H9 (cell line): ENCODE data around the gene NEURL1. TPM values are rescaled to one million over a fixed set of nuclear protein-coding genes. Genes with fewer than 3 reads are reported as not detected.

Source experiments
- DNase-seq: peaks from one replicate; pipeline ENCODE4 v3.0.0-alpha.2; 2017
- H2AFZ ChIP-seq: one replicate; pipeline ENCODE4 v1.6.1; 2013; ENCODE audit warnings: mild to moderate bottlenecking, low read length, control low read depth, moderate library complexity
- H2AK5ac ChIP-seq: 2 replicates; pipeline ENCODE4 v1.6.1; 2013; ENCODE audit warnings: low read length, control low read depth, mixed read lengths; ENCODE audit not compliant: insufficient read length
- H2BK120ac ChIP-seq: one replicate; pipeline ENCODE4 v1.6.1; 2013; ENCODE audit warnings: low read depth, mild to moderate bottlenecking, low read length, control low read depth, inconsistent platforms; ENCODE audit not compliant: poor library complexity, severe bottlenecking
- H2BK12ac ChIP-seq: 2 replicates; pipeline ENCODE4 v1.6.1; 2013; ENCODE audit warnings: low read length, control low read depth, mixed read lengths, low read depth; ENCODE audit not compliant: insufficient read length
- H2BK15ac ChIP-seq: 2 replicates; pipeline ENCODE4 v1.6.1; 2013; ENCODE audit warnings: low read depth, low read length, control low read depth
- H2BK20ac ChIP-seq: one replicate; pipeline ENCODE4 v1.6.1; 2013; ENCODE audit warnings: low read depth, mild to moderate bottlenecking, low read length, control low read depth, inconsistent platforms; ENCODE audit not compliant: poor library complexity, severe bottlenecking
- H2BK5ac ChIP-seq: 2 replicates; pipeline ENCODE4 v1.6.1; 2013; ENCODE audit warnings: low read length, control low read depth, mixed read lengths; ENCODE audit not compliant: insufficient read length
- H3K14ac ChIP-seq: 2 replicates; pipeline ENCODE4 v1.6.1; 2013; ENCODE audit warnings: low read length, control low read depth; ENCODE audit not compliant: insufficient read depth
- H3K18ac ChIP-seq: 2 replicates; pipeline ENCODE4 v1.6.1; 2013; ENCODE audit warnings: low read depth, mild to moderate bottlenecking, mixed read lengths, low read length, control low read depth; ENCODE audit not compliant: insufficient read length
- H3K23ac ChIP-seq: 2 replicates; pipeline ENCODE4 v1.6.1; 2013; ENCODE audit warnings: low read length, control low read depth, mixed read lengths, low read depth; ENCODE audit not compliant: insufficient read length
- H3K23me2 ChIP-seq: 2 replicates; pipeline ENCODE4 v1.6.1; 2013; ENCODE audit warnings: low read depth, mild to moderate bottlenecking, mixed read lengths, low read length, control low read depth; ENCODE audit not compliant: insufficient read length, poor library complexity, severe bottlenecking
- H3K27ac ChIP-seq: 2 replicates; pipeline ENCODE4 v1.5.1; 2013; ENCODE audit warnings: low read length, control low read depth, mixed read lengths, low read depth; ENCODE audit not compliant: insufficient read length
- H3K27me3 ChIP-seq: 2 replicates; pipeline ENCODE4 v1.6.1; 2013; ENCODE audit warnings: low read length, control low read depth, inconsistent platforms; ENCODE audit not compliant: insufficient read depth
- H3K4ac ChIP-seq: 2 replicates; pipeline ENCODE4 v1.6.1; 2013; ENCODE audit warnings: low read depth, mild to moderate bottlenecking, control low read depth, inconsistent platforms, low read length, moderate library complexity
- H3K4me1 ChIP-seq: 2 replicates; pipeline ENCODE4 v1.6.1; 2013; ENCODE audit warnings: low read length, control low read depth, inconsistent platforms; ENCODE audit not compliant: insufficient read depth
- H3K4me2 ChIP-seq: 2 replicates; pipeline ENCODE4 v1.6.1; 2013; ENCODE audit warnings: low read length, control low read depth, mixed read lengths; ENCODE audit not compliant: insufficient read length, insufficient read depth
- H3K56ac ChIP-seq: 2 replicates; pipeline ENCODE4 v1.6.1; 2013; ENCODE audit warnings: low read depth, mild to moderate bottlenecking, mixed read lengths, low read length, control low read depth; ENCODE audit not compliant: insufficient read length
- H3K79me1 ChIP-seq: 2 replicates; pipeline ENCODE4 v1.6.1; 2013; ENCODE audit warnings: low read depth, mild to moderate bottlenecking, moderate library complexity, low read length, control low read depth, inconsistent platforms; ENCODE audit not compliant: insufficient read depth, poor library complexity, severe bottlenecking
- H3K79me2 ChIP-seq: 2 replicates; pipeline ENCODE4 v1.6.1; 2013; ENCODE audit warnings: low read length, control low read depth, inconsistent platforms; ENCODE audit not compliant: insufficient read depth
- H3K9ac ChIP-seq: 2 replicates; pipeline ENCODE4 v1.6.1; 2013; ENCODE audit warnings: low read length, control low read depth, mixed read lengths; ENCODE audit not compliant: insufficient read length; ENCODE audit errors: extremely low read depth
- H3K9me3 ChIP-seq: one replicate; pipeline ENCODE4 v1.6.1; 2013; ENCODE audit warnings: low read depth, low read length, inconsistent platforms; ENCODE audit not compliant: control insufficient read depth
- H3T11ph ChIP-seq: one replicate; pipeline ENCODE4 v1.6.1; 2013; ENCODE audit warnings: mild to moderate bottlenecking, low read length, control low read depth, inconsistent platforms
- H4K20me1 ChIP-seq: one replicate; pipeline ENCODE4 v1.6.1; 2013; ENCODE audit not compliant: control insufficient read depth, insufficient read length, insufficient read depth
- H4K5ac ChIP-seq: 2 replicates; pipeline ENCODE4 v1.6.1; 2013; ENCODE audit warnings: low read depth, mild to moderate bottlenecking, mixed read lengths, low read length, control low read depth; ENCODE audit not compliant: insufficient read length
- H4K8ac ChIP-seq: replicated peaks from 2 replicates; pipeline ENCODE4 v1.6.1; 2013; ENCODE audit warnings: low read length, control low read depth, mixed read lengths, low read depth; ENCODE audit not compliant: insufficient read length
- H4K91ac ChIP-seq: 2 replicates; pipeline ENCODE4 v1.6.1; 2013; ENCODE audit warnings: low read depth, mild to moderate bottlenecking, moderate library complexity, mixed read lengths, low read length, control low read depth; ENCODE audit not compliant: insufficient read length
- H3K27ac Mint-ChIP-seq, 3 experiments: 2 replicates in 2 of 3; 3 replicates in 1 of 3; pipeline ENCODE4 v1.8.0; 2020 to 2021; ENCODE audit warnings: mixed read lengths in 3 of 3, mild to moderate bottlenecking in 1 of 3, moderate library complexity in 1 of 3
- H3K27me3 Mint-ChIP-seq: 2 replicates; pipeline ENCODE4 v1.8.0; 2021; ENCODE audit warnings: low read depth, mild to moderate bottlenecking, moderate library complexity, mixed read lengths
- H3K36me3 Mint-ChIP-seq, 3 experiments: 2 replicates in 2 of 3; 3 replicates in 1 of 3; pipeline ENCODE4 v1.8.0; 2020 to 2021; ENCODE audit warnings: low read depth in 3 of 3, mixed read lengths in 3 of 3; ENCODE audit not compliant: insufficient read depth in 1 of 3
- H3K4me1 Mint-ChIP-seq, 2 experiments: 2 replicates each; pipeline ENCODE4 v1.8.0; 2020; ENCODE audit warnings: mixed read lengths in 2 of 2
- H3K4me3 Mint-ChIP-seq, 2 experiments: 2 replicates in 1 of 2; 3 replicates in 1 of 2; pipeline ENCODE4 v1.8.0; 2020 to 2021; ENCODE audit warnings: mild to moderate bottlenecking in 2 of 2, mixed read lengths in 2 of 2, moderate library complexity in 1 of 2
- H3K9me3 Mint-ChIP-seq, 2 experiments: 2 replicates in 1 of 2; 3 replicates in 1 of 2; pipeline ENCODE4 v1.8.0; 2020; ENCODE audit warnings: mild to moderate bottlenecking in 2 of 2, mixed read lengths in 2 of 2, moderate library complexity in 1 of 2
- CTCF ChIP-seq: fragments of 200-600 bp; sonication (generic); conservative IDR thresholded peaks from 3 replicates; pipeline ENCODE4 v1.8.0; 2021; ENCODE audit warnings: antibody characterized with exemption, mild to moderate bottlenecking
- WGBS: extraction: QIAGEN DNeasy Blood & Tissue Kit; methylation state at CpG from one replicate; pipeline ENCODE4 v1.1.7; 2013; ENCODE audit warnings: missing lambda C conversion rate, low lambda C conversion rate, mixed read lengths; ENCODE audit not compliant: insufficient read length; ENCODE audit errors: extremely low coverage; 5-methylcytosine and 5-hydroxymethylcytosine counted together
- total RNA-seq: library from RNA; stranded (reverse); gene quantifications from 2 replicates; pipeline ENCODE4 v1.2.1, GENCODE V29; 2021

The NEURL1 gene
- total RNA-seq, 1 experiment from 2014 or later: 1.2 TPM

- DNase-seq: no peak
- H4K91ac ChIP-seq: no peak overlapping the region
- Mint-ChIP-seq H3K4me1 (peaks cover 0 to 6% of the 10 kb centered on the region in 2 experiments; a peak in 2 of 4 replicates), H3K36me3 (no peaks in the 10 kb centered on the region), H3K27ac (no peak overlapping the region), H3K9me3 (no peaks in the 10 kb centered on the region), H3K27me3 (no peaks in the 10 kb centered on the region; the same call in 1 of the 2 replicates), H3K4me3 (no peak overlapping the region)
- no peak overlapping the region for H3K4ac ChIP-seq
- no peaks in the 10 kb centered on the region for H3K4me1 ChIP-seq
- H4K8ac ChIP-seq: no peak overlapping the region
- H3K27ac ChIP-seq: no peak overlapping the region
- no peak overlapping the region for H3K4me2 ChIP-seq
- no peak overlapping the region for H3K56ac ChIP-seq
- no peak for TF ChIP-seq CTCF
- no peak overlapping the region for H3K18ac ChIP-seq
- no peaks in the 10 kb centered on the region for H4K20me1 ChIP-seq
- H3K79me2 ChIP-seq: no peaks in the 10 kb centered on the region
- H2BK15ac ChIP-seq: no peak overlapping the region
- no peak overlapping the region for H4K5ac ChIP-seq
- no peak overlapping the region for H2BK12ac ChIP-seq
- no peak overlapping the region for H3T11ph ChIP-seq
- no peak overlapping the region for H2BK120ac ChIP-seq
- H2BK20ac ChIP-seq: no peak overlapping the region
- no peak overlapping the region for H2AK5ac ChIP-seq
- no peaks in the 10 kb centered on the region for H3K9me3 ChIP-seq
- no peak overlapping the region for H3K9ac ChIP-seq
- H3K14ac ChIP-seq: no peak overlapping the region
- no peaks in the 10 kb centered on the region for H3K27me3 ChIP-seq
- no CpG with 5 or more reads among the region's 2 CpGs for WGBS
- no peak overlapping the region for H2AFZ ChIP-seq
- no peaks in the 10 kb centered on the region for H3K23me2 ChIP-seq
- no peaks in the 10 kb centered on the region for H3K79me1 ChIP-seq
- H2BK5ac ChIP-seq: no peak overlapping the region
- no peak overlapping the region for H3K23ac ChIP-seq
Measured at GRCh38 chr10:103576862-103577261, 83.4 kb downstream of the NEURL1 start.
